Ramos (cell line): ENCODE results near the gene RNU7-1.

Source experiments
- in situ Hi-C: fragments of 300-500 bp; cut with MboI; formaldehyde crosslinking; loops from one replicate; pipeline ENCODE4 v1.14.3; 2022; ENCODE audit warnings: low sequenced_read_pairs; ENCODE audit not compliant: unreplicated experiment

The RNU7-1 gene

GRCh38 chr12:6917491-6918231 lies 26.0 kb upstream of the RNU7-1 start:
- in situ Hi-C loops = no loop called here

- in situ Hi-C loops = no loop called here
Measured at GRCh38 chr12:6919588-6919987, 24.0 kb upstream of the RNU7-1 start.

- in situ Hi-C loops = no loop called here
Measured at GRCh38 chr12:6921539-6921938, 22.1 kb upstream of the RNU7-1 start.

GRCh38 chr12:6921996-6922946 lies 21.3 kb upstream of the RNU7-1 start:
- in situ Hi-C loops = no loop called here

GRCh38 chr12:6923003-6923732 lies 20.4 kb upstream of the RNU7-1 start:
- in situ Hi-C loops = no loop called here

- in situ Hi-C loops = no loop called here
Measured at GRCh38 chr12:6923851-6924250, 19.8 kb upstream of the RNU7-1 start.

- in situ Hi-C loops = no loop called here
Measured at GRCh38 chr12:6925239-6925539, 18.4 kb upstream of the RNU7-1 start.

- in situ Hi-C loops = no loop called here
Measured at GRCh38 chr12:6925540-6926279, 17.9 kb upstream of the RNU7-1 start.

- in situ Hi-C loops = no loop called here
Measured at GRCh38 chr12:6927379-6928021, 16.1 kb upstream of the RNU7-1 start, which contains the start of gene ATN1. Gene ATN1 (plus strand): TSS chr12:6927959. CDS start chr12:6934002, 6,043 bp downstream.

GRCh38 chr12:6928022-6928702 lies 15.5 kb upstream of the RNU7-1 start:
- in situ Hi-C loops = no loop called here

- in situ Hi-C loops = no loop called here
Measured at GRCh38 chr12:6928703-6929407, 14.8 kb upstream of the RNU7-1 start.

- in situ Hi-C loops = loop anchor here (5.0 kb wide), 1 partner anchor 163 kb away; the partner anchor contains the start of gene C1R
Measured at GRCh38 chr12:6929466-6930452, 13.9 kb upstream of the RNU7-1 start.

GRCh38 chr12:6932766-6933165 lies 10.8 kb upstream of the RNU7-1 start:
- in situ Hi-C loops = loop anchor here (5.0 kb wide), 1 partner anchor 160 kb away; the partner anchor contains the start of gene C1R

- in situ Hi-C loops = loop anchor here (5.0 kb wide), 1 partner anchor 158 kb away; the partner anchor contains the start of gene C1R
Measured at GRCh38 chr12:6934110-6934509, 9.5 kb upstream of the RNU7-1 start.

- in situ Hi-C loops = no loop called here
Measured at GRCh38 chr12:6935371-6936193, 8.0 kb upstream of the RNU7-1 start.

GRCh38 chr12:6936194-6936635 lies 7.4 kb upstream of the RNU7-1 start:
- in situ Hi-C loops = no loop called here
